Sigmoid colon (tissue), 4 donors: ENCODE measurements around the gene POMGNT2.

Experiments used
- CTCF ChIP-seq, 4 experiments: fragments of 450-650 bp in 3 of 4; fragments of 200-600 bp in 1 of 4; IDR thresholded peaks; one replicate each; pipeline ENCODE4 v1.5.1; 2016 to 2019; ENCODE audit warnings: antibody characterized with exemption in 4 of 4, mild to moderate bottlenecking in 3 of 4, moderate library complexity in 2 of 4
- EP300 ChIP-seq, 4 donors: sonication (generic); formaldehyde crosslinking; IDR thresholded peaks; one replicate each; pipeline ENCODE4 v1.6.1; 2017; ENCODE audit warnings: antibody characterized with exemption in 4 of 4
- POLR2A ChIP-seq, 2 donors: fragments of 450-650 bp; IDR thresholded peaks; one replicate each; pipeline ENCODE4 v1.6.1; 2016; ENCODE audit warnings: antibody characterized with exemption in 2 of 2, mild to moderate bottlenecking in 2 of 2, moderate library complexity in 2 of 2
- POLR2AphosphoS5 ChIP-seq, 4 donors: sonication (generic); formaldehyde crosslinking; IDR thresholded peaks; one replicate each; pipeline ENCODE4 v1.6.1; 2017; ENCODE audit warnings: antibody characterized with exemption in 4 of 4

- no peak for TF ChIP-seq POLR2AphosphoS5 (IDR thresholded peaks at IDR 0.05)
- no peak for TF ChIP-seq CTCF (IDR thresholded peaks at IDR 0.05)
- TF ChIP-seq EP300 (IDR thresholded peaks at IDR 0.05): no peak
- TF ChIP-seq POLR2A (IDR thresholded peaks at IDR 0.05): no peak
Observed at GRCh38 chr3:43074482-43074881, 31.4 kb downstream of the POMGNT2 start.
